ENCODE results near the gene TPRN. TPM values are rescaled to one million over a fixed set of nuclear protein-coding genes. Genes with fewer than 3 reads are reported as not detected.

Gene TPRN
- total RNA-seq, 1 donor from 2014 or later = 6.4 TPM

- DNase-seq (ENCODE audit: low read depth, low spot score) = no peak
Observed at GRCh38 chr9:137236936-137237421, 36.4 kb upstream of the TPRN start.

GRCh38 chr9:137236238-137236935, 35.8 kb upstream of the TPRN start:
- peak; percentile 35 for DNase-seq (ENCODE audit: low read depth, low spot score)

- DNase-seq (ENCODE audit: low read depth, low spot score) = no peak
Observed at GRCh38 chr9:137235424-137236237, 35.1 kb upstream of the TPRN start.

GRCh38 chr9:137234758-137235423, 34.4 kb upstream of the TPRN start:
- DNase-seq (ENCODE audit: low read depth, low spot score) = no peak

GRCh38 chr9:137234055-137234697, 33.6 kb upstream of the TPRN start:
- no peak for DNase-seq (ENCODE audit: low read depth, low spot score)

GRCh38 chr9:137233143-137233980, 32.8 kb upstream of the TPRN start:
- DNase-seq (ENCODE audit: low read depth, low spot score) = no peak

GRCh38 chr9:137232510-137232909, 32.0 kb upstream of the TPRN start:
- DNase-seq (ENCODE audit: low read depth, low spot score) = no peak

GRCh38 chr9:137232101-137232500, 31.6 kb upstream of the TPRN start:
- no peak for DNase-seq (ENCODE audit: low read depth, low spot score)

GRCh38 chr9:137231372-137232039, 31.0 kb upstream of the TPRN start:
- no peak for DNase-seq (ENCODE audit: low read depth, low spot score)

- no peak for DNase-seq (ENCODE audit: low read depth, low spot score)
Observed at GRCh38 chr9:137230705-137231371, 30.3 kb upstream of the TPRN start, which contains the start of gene SLC34A3. SLC34A3 (plus strand) TSS chr9:137230901; CDS start chr9:137231703, 802 bp downstream.

GRCh38 chr9:137229903-137230704, 29.6 kb upstream of the TPRN start:
- no peak for DNase-seq (ENCODE audit: low read depth, low spot score)

- DNase-seq (ENCODE audit: low read depth, low spot score) = no peak
Observed at GRCh38 chr9:137228968-137229896, 28.7 kb upstream of the TPRN start.

- DNase-seq (ENCODE audit: low read depth, low spot score) = no peak
Observed at GRCh38 chr9:137228506-137228967, 28.0 kb upstream of the TPRN start.

- DNase-seq (ENCODE audit: low read depth, low spot score) = no peak
Observed at GRCh38 chr9:137227853-137228505, 27.4 kb upstream of the TPRN start.

- DNase-seq (ENCODE audit: low read depth, low spot score) = peak; percentile 37
Observed at GRCh38 chr9:137227054-137227852, 26.7 kb upstream of the TPRN start, which contains the start of gene RNF224. RNF224 (plus strand) TSS chr9:137227502; CDS start chr9:137228336, 834 bp downstream.
